OCI-LY3 (cell line): ENCODE data around the gene FNBP1.

ENCODE experiments used
- H2AFZ ChIP-seq: fragments of 200-600, 300-600 bp; shearing (Covaris generic); 2 replicates; pipeline ENCODE4 v1.6.0; 2014; ENCODE audit warnings: antibody characterized with exemption, low read depth, low read length
- H3K27ac ChIP-seq: fragments of 200-600, 300-600 bp; sonication (generic); 2 replicates; pipeline ENCODE4 v1.5.1; 2014; ENCODE audit warnings: mild to moderate bottlenecking, low read length, moderate library complexity, mixed read lengths
- H3K27me3 ChIP-seq: fragments of 200-600, 300-600 bp; sonication (generic); 2 replicates; pipeline ENCODE4 v1.6.1; 2014; ENCODE audit warnings: low read depth, low read length, mixed read lengths
- H3K36me3 ChIP-seq: fragments of 200-600, 300-600 bp; sonication (generic); replicated peaks from 2 replicates; pipeline ENCODE3; 2014; ENCODE audit warnings: low read depth, low read length, mixed read lengths
- H3K4me1 ChIP-seq: fragments of 300-600, 200-600 bp; sonication (generic); 2 replicates; pipeline ENCODE4 v1.6.1; 2014; ENCODE audit warnings: low read length, mixed read lengths
- H3K4me2 ChIP-seq: fragments of 200-600, 300-600 bp; sonication (generic); 2 replicates; pipeline ENCODE4 v1.6.1; 2014; ENCODE audit warnings: low read length, mixed read lengths
- H3K4me3 ChIP-seq: fragments of 300-600, 200-600 bp; sonication (generic); 2 replicates; pipeline ENCODE4 v1.5.1; 2014; ENCODE audit warnings: antibody characterized with exemption, mild to moderate bottlenecking, low read length, moderate library complexity
- H3K79me2 ChIP-seq: fragments of 300-600, 200-600 bp; shearing (Covaris generic); 2 replicates; pipeline ENCODE4 v1.6.1; 2014; ENCODE audit warnings: mild to moderate bottlenecking, low read length, mixed read lengths
- H3K9ac ChIP-seq: fragments of 300-600, 200-600 bp; shearing (Covaris generic); 2 replicates; pipeline ENCODE4 v1.6.0; 2014; ENCODE audit warnings: mild to moderate bottlenecking, low read length, moderate library complexity
- H3K9me3 ChIP-seq: fragments of 200-600, 300-600 bp; shearing (Covaris generic); 2 replicates; pipeline ENCODE4 v1.6.1; 2014; ENCODE audit warnings: low read length, mixed read lengths; ENCODE audit not compliant: insufficient read depth
- H4K20me1 ChIP-seq: fragments of 200-600, 300-600 bp; sonication (generic); 2 replicates; pipeline ENCODE4 v1.6.1; 2016; ENCODE audit warnings: low read length, mixed read lengths; ENCODE audit not compliant: insufficient read depth
- EZH2phosphoT487 ChIP-seq: fragments of 200-600 bp; shearing (Covaris generic); IDR thresholded peaks from 2 replicates; pipeline ENCODE4 v1.6.1; 2018; ENCODE audit warnings: antibody characterized with exemption, mixed run types, low read depth
- TF ChIP-seq, protein P1 (sequence below): fragments of 200-600, 300-600 bp; sonication (generic); IDR thresholded peaks from 2 replicates; pipeline ENCODE4 v1.5.1; 2014; ENCODE audit warnings: antibody characterized with exemption, low read length, low read depth

Gene FNBP1

DNA sequence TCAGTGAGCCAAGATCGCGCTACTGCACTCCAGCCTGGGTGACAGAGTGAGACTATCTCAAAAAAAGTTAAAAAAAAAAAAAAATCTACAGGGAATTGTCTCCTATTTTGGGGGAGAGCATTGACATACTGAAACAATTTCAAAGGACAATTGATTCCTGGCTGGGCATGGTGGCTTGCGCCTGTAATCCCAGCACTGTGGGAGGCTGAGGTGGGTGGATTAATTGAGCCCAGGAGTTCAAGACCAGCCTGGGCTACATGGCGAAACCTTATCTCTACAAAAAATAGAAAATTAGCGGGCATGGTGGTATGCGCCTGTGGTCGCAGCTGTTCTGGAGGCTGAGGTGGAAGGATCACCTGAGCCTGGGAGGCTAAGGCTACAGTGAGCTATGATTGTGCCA, 41.3 kb upstream of the FNBP1 start:
- no peak overlapping the region for H3K4me2 ChIP-seq
- H3K27me3 ChIP-seq = no peaks in the 10 kb centered on the region
- no peaks in the 10 kb centered on the region for H3K79me2 ChIP-seq
- H3K9me3 ChIP-seq = no peaks in the 10 kb centered on the region
- no peak overlapping the region for H2AFZ ChIP-seq
- no peaks in the 10 kb centered on the region for H3K4me1 ChIP-seq
- TF ChIP-seq, protein P1, sequence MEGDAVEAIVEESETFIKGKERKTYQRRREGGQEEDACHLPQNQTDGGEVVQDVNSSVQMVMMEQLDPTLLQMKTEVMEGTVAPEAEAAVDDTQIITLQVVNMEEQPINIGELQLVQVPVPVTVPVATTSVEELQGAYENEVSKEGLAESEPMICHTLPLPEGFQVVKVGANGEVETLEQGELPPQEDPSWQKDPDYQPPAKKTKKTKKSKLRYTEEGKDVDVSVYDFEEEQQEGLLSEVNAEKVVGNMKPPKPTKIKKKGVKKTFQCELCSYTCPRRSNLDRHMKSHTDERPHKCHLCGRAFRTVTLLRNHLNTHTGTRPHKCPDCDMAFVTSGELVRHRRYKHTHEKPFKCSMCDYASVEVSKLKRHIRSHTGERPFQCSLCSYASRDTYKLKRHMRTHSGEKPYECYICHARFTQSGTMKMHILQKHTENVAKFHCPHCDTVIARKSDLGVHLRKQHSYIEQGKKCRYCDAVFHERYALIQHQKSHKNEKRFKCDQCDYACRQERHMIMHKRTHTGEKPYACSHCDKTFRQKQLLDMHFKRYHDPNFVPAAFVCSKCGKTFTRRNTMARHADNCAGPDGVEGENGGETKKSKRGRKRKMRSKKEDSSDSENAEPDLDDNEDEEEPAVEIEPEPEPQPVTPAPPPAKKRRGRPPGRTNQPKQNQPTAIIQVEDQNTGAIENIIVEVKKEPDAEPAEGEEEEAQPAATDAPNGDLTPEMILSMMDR = no peak
- TF ChIP-seq EZH2phosphoT487 = no peak
- H4K20me1 ChIP-seq = peaks cover 5% of the 10 kb centered on the region
- peaks cover 16% of the 10 kb centered on the region for H3K36me3 ChIP-seq
- H3K27ac ChIP-seq = no peak overlapping the region
- H3K4me3 ChIP-seq = no peak overlapping the region
- no peak overlapping the region for H3K9ac ChIP-seq

DNA sequence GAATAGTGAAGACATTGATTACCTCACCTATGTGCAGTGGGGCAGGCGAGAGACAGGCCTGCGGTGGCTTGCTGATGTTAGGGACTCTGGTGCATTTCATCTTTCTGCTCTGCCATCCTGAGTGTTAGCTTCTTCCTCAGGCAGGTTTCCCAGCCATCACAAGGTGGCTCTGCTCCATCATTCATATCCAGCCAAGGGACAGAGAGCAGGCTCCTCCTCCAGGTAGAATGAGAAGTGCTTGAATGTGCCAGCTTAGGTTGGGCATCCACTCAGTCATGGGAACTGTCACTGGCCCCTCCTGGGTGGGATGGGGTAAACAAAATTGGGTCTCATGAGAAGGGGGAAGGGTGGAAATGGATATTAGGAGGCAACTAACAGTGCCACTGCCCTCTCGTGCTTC, 35.6 kb upstream of the FNBP1 start:
- peaks cover 18% of the 10 kb centered on the region for H3K36me3 ChIP-seq
- no peak overlapping the region for H3K27ac ChIP-seq
- H3K9me3 ChIP-seq = no peaks in the 10 kb centered on the region
- H3K4me3 ChIP-seq = no peak overlapping the region
- H3K4me2 ChIP-seq = no peak overlapping the region
- TF ChIP-seq EZH2phosphoT487 = no peak
- TF ChIP-seq, protein P1 = no peak
- H2AFZ ChIP-seq = no peak overlapping the region
- peaks cover 12% of the 10 kb centered on the region for H3K79me2 ChIP-seq
- H3K9ac ChIP-seq = no peak overlapping the region
- no peaks in the 10 kb centered on the region for H3K27me3 ChIP-seq
- H4K20me1 ChIP-seq = peaks cover 9% of the 10 kb centered on the region; the same call in 1 of the 2 replicates
- peaks cover 4% of the 10 kb centered on the region for H3K4me1 ChIP-seq

DNA sequence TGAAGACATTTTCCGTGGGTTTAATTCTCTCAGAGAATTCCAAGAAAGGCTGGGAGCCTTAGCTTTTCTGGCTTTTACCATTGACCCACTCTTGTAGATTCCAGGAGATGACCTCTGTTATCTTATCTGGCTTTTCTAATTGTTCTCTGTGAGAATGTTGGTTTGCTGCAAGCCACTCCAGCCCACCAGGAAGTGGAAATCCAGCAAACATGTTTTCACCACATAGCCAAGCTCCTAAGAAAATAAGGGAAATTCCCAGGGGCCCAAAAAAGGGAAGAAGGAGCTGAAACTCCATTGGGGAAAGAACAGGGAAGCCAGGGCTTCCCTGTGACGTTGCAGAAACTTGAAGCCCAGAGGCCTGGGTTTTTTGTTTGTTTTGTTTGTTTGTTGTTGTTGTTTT, 30.4 kb upstream of the FNBP1 start:
- peaks cover 17% of the 10 kb centered on the region; the same call in 1 of the 2 replicates for H4K20me1 ChIP-seq
- H3K9ac ChIP-seq = no peak overlapping the region
- H3K27ac ChIP-seq = no peak overlapping the region

GRCh38 chr9:130072515-130073235, 29.7 kb upstream of the FNBP1 start:
- Histone ChIP-seq H3K27ac (no peak overlapping the region), H4K20me1 (peaks cover 23% of the 10 kb centered on the region; the same call in 1 of the 2 replicates), H3K9me3 (no peaks in the 10 kb centered on the region), H3K27me3 (no peaks in the 10 kb centered on the region), H3K4me3 (0 out of 2 replicates have a peak overlapping the region, but pooled peaks have one; percentile 6), H3K9ac (no peak overlapping the region), H3K79me2 (peaks cover 54% of the 10 kb centered on the region), H2AFZ (no peak overlapping the region), H3K36me3 (peaks cover 9% of the 10 kb centered on the region), H3K4me1 (peaks cover 16% of the 10 kb centered on the region), H3K4me2 (peak overlapping the region; percentile 47)
- no peak for TF ChIP-seq EZH2phosphoT487
- TF ChIP-seq, protein P1 = no peak

More for the DNA sequence above, 30.4 kb upstream of the FNBP1 start:
- peaks cover 9% of the 10 kb centered on the region for H3K36me3 ChIP-seq
- H2AFZ ChIP-seq = no peak overlapping the region
- TF ChIP-seq, protein P1 = no peak
- no peak for TF ChIP-seq EZH2phosphoT487
- H3K79me2 ChIP-seq = peaks cover 47% of the 10 kb centered on the region
- H3K9me3 ChIP-seq = no peaks in the 10 kb centered on the region
- H3K4me2 ChIP-seq = peak overlapping the region; percentile 47
- H3K27me3 ChIP-seq = no peaks in the 10 kb centered on the region
- H3K4me3 ChIP-seq = 0 out of 2 replicates have a peak overlapping the region, but pooled peaks have one; percentile 6
- peaks cover 16% of the 10 kb centered on the region for H3K4me1 ChIP-seq
